HL-60 (cell line): ENCODE measurements around the gene SOBP.

Source experiments
- DNase-seq, 2 experiments: peaks; one replicate each; pipeline ENCODE4 v3.0.0-alpha.2; 2010 to 2020; ENCODE audit warnings: low read depth in 1 of 2, low spot score in 1 of 2
- H3K27ac ChIP-seq: fragments of 250-450 bp; sonication (Bioruptor Pico); replicated peaks from 2 replicates; pipeline ENCODE4 v1.5.1; 2020; ENCODE audit warnings: mild to moderate bottlenecking, moderate library complexity
- H3K27me3 ChIP-seq: fragments of 250-450 bp; sonication (Bioruptor Pico); 2 replicates; pipeline ENCODE4 v1.5.1; 2021; ENCODE audit warnings: mild to moderate bottlenecking, moderate library complexity; ENCODE audit not compliant: insufficient read depth, poor library complexity, severe bottlenecking
- H3K4me3 ChIP-seq: replicated peaks from 2 replicates; pipeline ENCODE4 v1.5.1; 2011; ENCODE audit warnings: mild to moderate bottlenecking, control low read depth, low read length; ENCODE audit not compliant: insufficient read depth
- CTCF ChIP-seq: IDR thresholded peaks from one replicate; pipeline ENCODE4 v1.5.1; 2011; ENCODE audit warnings: low read length, control low read depth, inconsistent platforms; ENCODE audit not compliant: insufficient read depth
- GABPA ChIP-seq: IDR thresholded peaks from 2 replicates; pipeline ENCODE4 v1.6.1; 2012; ENCODE audit warnings: low read depth
- POLR2AphosphoS5 ChIP-seq: IDR thresholded peaks from 2 replicates; pipeline ENCODE4 v1.6.1; 2012; ENCODE audit warnings: low read depth
- REST ChIP-seq: IDR thresholded peaks from 2 replicates; pipeline ENCODE4 v1.6.1; 2012; ENCODE audit warnings: low read depth; ENCODE audit not compliant: insufficient replicate concordance
- SPI1 ChIP-seq: IDR thresholded peaks from 2 replicates; pipeline ENCODE4 v1.6.1; 2012; ENCODE audit warnings: low read depth, mild to moderate bottlenecking, borderline replicate concordance

Gene SOBP

DNA sequence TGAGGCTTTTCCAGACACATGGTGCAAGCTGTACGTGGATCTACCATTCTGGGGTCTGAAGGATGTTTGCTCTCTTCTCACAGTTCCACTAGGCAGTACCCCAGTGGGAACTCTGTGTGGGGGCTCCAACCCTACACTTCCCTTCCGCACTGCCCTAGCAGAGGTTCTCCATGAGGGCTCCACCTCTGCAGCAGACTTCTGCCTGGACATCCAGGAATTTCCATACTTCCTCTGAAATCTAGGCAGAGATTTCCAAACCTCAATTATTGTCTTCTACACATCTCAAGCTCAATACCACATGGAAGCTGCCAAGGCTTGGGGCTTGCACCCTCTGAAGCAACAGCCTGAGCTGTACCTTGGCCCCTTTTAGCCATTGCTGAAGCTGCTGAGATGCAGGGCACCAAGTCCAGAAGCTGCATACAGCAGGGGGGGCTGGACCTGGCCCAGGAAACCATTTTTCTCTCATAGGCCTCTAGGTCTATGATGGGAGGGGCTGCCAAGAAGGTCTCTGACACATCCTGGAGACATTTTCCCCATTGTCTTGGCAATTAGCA lies 42.2 kb upstream of the SOBP start:
- TF ChIP-seq POLR2AphosphoS5 (no peak), REST (no peak), SPI1 (no peak), GABPA (no peak), CTCF (no peak)
- DNase-seq, result no peak
- H3K27ac ChIP-seq, result no peak overlapping the region
- no peaks in the 10 kb centered on the region for H3K27me3 ChIP-seq
- H3K4me3 ChIP-seq, result no peak overlapping the region

- H3K4me3 ChIP-seq, result no peak overlapping the region
- H3K27me3 ChIP-seq, result no peaks in the 10 kb centered on the region
- DNase-seq, result no peak
- TF ChIP-seq POLR2AphosphoS5, result no peak
- TF ChIP-seq REST, result no peak
- no peak for TF ChIP-seq CTCF
- no peak for TF ChIP-seq GABPA
- TF ChIP-seq SPI1, result no peak
- H3K27ac ChIP-seq, result no peak overlapping the region
Measured at GRCh38 chr6:107448776-107449175, 41.1 kb upstream of the SOBP start.

GRCh38 chr6:107458672-107459282 lies 31.1 kb upstream of the SOBP start:
- H3K27me3 ChIP-seq, result no peaks in the 10 kb centered on the region
- H3K4me3 ChIP-seq, result peak overlapping the region; percentile 97
- no peak for DNase-seq
- TF ChIP-seq POLR2AphosphoS5, result no peak
- no peak for TF ChIP-seq REST
- no peak for TF ChIP-seq CTCF
- TF ChIP-seq GABPA, result no peak
- TF ChIP-seq SPI1, result no peak
- H3K27ac ChIP-seq, result peak overlapping the region; percentile 93
